BJ (cell line): ENCODE measurements around the gene GFOD1. TPM values are rescaled to one million over a fixed set of nuclear protein-coding genes. Genes with fewer than 3 reads are reported as not detected.

Experiments
- CTCF ChIA-PET: fragments of 350-600 bp; formaldehyde crosslinking; extraction: SDS; loops from one replicate; lab custom pipeline; 2021; ENCODE audit warnings: antibody characterized with exemption, inconsistent platforms; lab: Yijun Ruan, JAX
- POLR2A ChIA-PET: fragments of 300-600 bp; sonication (Branson Sonifier 250); formaldehyde crosslinking; extraction: SDS; loops from one replicate; lab custom pipeline; 2021; ENCODE audit warnings: antibody characterized with exemption; lab: Charles Lee
- DNase-seq: peaks from one replicate; pipeline ENCODE4 v3.0.0-alpha.2; 2011; ENCODE audit warnings: low read depth
- H3K27me3 ChIP-seq: 2 replicates; pipeline ENCODE4 v1.6.0; 2011; ENCODE audit warnings: low read length; ENCODE audit not compliant: control insufficient read depth, insufficient read depth
- H3K36me3 ChIP-seq: 2 replicates; pipeline ENCODE4 v1.5.1; 2011; ENCODE audit warnings: low read length; ENCODE audit not compliant: control insufficient read depth, insufficient read depth
- H3K4me3 ChIP-seq: 2 replicates; pipeline ENCODE4 v1.5.1; 2011; ENCODE audit warnings: low read depth, mild to moderate bottlenecking, control low read depth, low read length
- polyA plus RNA-seq: library from polyadenylated mRNA; depleted of rRNA; stranded (reverse); fragments of >200 nt; gene quantifications from 2 replicates; pipeline ENCODE4 v1.2.3, GENCODE V29; 2011
- TF ChIP-seq, protein P1 (sequence below): IDR thresholded peaks from 2 replicates; pipeline ENCODE4 v1.5.1; 2011; ENCODE audit warnings: low read depth, mild to moderate bottlenecking, control low read depth, inconsistent platforms, low read length, moderate library complexity; ENCODE audit not compliant: insufficient read depth

Gene GFOD1
- polyA plus RNA-seq, 1 experiment, result 0.76 TPM

DNA sequence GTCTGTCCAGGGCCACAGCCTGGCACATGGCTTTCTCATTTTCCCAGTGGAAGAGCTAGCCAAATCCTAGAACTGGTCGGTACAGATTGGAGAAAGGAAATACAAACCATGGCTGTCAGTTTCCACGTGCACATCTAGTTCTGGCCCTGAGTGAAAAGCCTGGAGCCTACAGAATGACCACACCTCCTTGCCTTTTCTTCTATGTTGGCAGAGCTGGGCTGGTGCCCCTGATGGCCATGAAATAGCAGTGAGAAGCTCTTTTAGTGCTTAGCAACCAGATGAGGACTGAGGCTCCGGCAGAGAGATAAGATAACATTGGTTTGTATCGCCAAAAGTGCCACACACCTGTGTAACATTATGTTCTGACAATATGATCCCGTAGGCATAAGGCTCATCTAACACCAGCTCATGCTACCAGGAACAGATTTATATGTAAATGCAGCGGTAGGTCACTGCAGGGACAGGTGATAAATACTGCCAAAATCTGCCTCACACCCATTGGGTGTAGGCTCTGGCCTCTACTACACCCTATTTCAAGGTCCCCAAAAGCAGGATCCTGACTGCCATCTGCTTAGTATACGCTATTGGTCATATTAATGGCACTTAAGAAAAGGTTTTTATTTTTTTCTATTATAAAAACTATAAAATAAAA lies 119.2 kb downstream of the GFOD1 start:
- CTCF ChIA-PET, result interaction anchor here (1.2 kb wide), 1 partner anchor 23 kb away, joined by 3 read pairs; no protein-coding TSS in a partner anchor
- TF ChIP-seq, protein P1, sequence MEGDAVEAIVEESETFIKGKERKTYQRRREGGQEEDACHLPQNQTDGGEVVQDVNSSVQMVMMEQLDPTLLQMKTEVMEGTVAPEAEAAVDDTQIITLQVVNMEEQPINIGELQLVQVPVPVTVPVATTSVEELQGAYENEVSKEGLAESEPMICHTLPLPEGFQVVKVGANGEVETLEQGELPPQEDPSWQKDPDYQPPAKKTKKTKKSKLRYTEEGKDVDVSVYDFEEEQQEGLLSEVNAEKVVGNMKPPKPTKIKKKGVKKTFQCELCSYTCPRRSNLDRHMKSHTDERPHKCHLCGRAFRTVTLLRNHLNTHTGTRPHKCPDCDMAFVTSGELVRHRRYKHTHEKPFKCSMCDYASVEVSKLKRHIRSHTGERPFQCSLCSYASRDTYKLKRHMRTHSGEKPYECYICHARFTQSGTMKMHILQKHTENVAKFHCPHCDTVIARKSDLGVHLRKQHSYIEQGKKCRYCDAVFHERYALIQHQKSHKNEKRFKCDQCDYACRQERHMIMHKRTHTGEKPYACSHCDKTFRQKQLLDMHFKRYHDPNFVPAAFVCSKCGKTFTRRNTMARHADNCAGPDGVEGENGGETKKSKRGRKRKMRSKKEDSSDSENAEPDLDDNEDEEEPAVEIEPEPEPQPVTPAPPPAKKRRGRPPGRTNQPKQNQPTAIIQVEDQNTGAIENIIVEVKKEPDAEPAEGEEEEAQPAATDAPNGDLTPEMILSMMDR, result no peak
- no peaks in the 10 kb centered on the region for H3K36me3 ChIP-seq
- no peaks in the 10 kb centered on the region for H3K27me3 ChIP-seq
- no peak for DNase-seq
- no peak overlapping the region for H3K4me3 ChIP-seq
- POLR2A ChIA-PET, result no interaction called here

GRCh38 chr6:13367396-13367795 lies 120.0 kb downstream of the GFOD1 start:
- Histone ChIP-seq H3K4me3 (no peak overlapping the region), H3K27me3 (no peaks in the 10 kb centered on the region), H3K36me3 (no peaks in the 10 kb centered on the region)
- TF ChIP-seq, protein P1, result no peak
- DNase-seq, result no peak
- ChIA-PET CTCF (interaction anchor here (1.2 kb wide), 1 partner anchor 24 kb away, joined by 3 read pairs; no protein-coding TSS in a partner anchor), POLR2A (no interaction called here)

GRCh38 chr6:13365320-13365719 lies 122.1 kb downstream of the GFOD1 start:
- Histone ChIP-seq H3K36me3 (no peaks in the 10 kb centered on the region), H3K4me3 (no peak overlapping the region), H3K27me3 (no peaks in the 10 kb centered on the region)
- TF ChIP-seq, protein P1, result no peak
- CTCF ChIA-PET, result no interaction called here
- POLR2A ChIA-PET, result no interaction called here
- DNase-seq, result no peak

GRCh38 chr6:13364842-13365241 lies 122.6 kb downstream of the GFOD1 start:
- ChIA-PET CTCF (no interaction called here), POLR2A (no interaction called here)
- no peak for DNase-seq
- no peak overlapping the region for H3K4me3 ChIP-seq
- H3K36me3 ChIP-seq, result no peaks in the 10 kb centered on the region
- TF ChIP-seq, protein P1, result no peak
- no peaks in the 10 kb centered on the region for H3K27me3 ChIP-seq

GRCh38 chr6:13362412-13362811 lies 125.0 kb downstream of the GFOD1 start:
- TF ChIP-seq, protein P1, result no peak
- Histone ChIP-seq H3K4me3 (no peak overlapping the region), H3K27me3 (no peaks in the 10 kb centered on the region), H3K36me3 (no peaks in the 10 kb centered on the region)
- ChIA-PET POLR2A (no interaction called here), CTCF (interaction anchor here (1.0 kb wide), 1 partner anchor 11 kb away, joined by 5 read pairs; no protein-coding TSS in a partner anchor)
- no peak for DNase-seq
